ENCODE data around the gene TMEM88.

DNA sequence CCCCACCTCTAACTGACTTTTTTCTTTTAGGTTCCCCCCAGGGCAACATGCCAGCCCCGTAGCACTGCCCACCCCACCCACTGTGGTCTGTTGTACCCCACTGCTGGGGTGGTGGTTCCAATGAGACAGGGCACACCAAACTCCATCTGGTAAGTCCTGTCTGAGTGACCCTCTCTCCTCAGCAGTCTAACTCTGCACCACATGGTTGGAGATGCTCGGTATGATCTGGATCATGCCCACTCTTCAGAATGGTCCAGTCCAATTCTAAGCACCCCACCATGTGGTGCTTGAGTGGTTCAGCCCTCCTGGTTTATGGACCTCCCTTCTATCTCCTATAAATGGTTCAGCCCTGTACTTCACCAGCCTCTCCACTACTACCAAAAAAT is 15.0 kb upstream of the TMEM88 start:
- TF ChIP-seq, protein P1, sequence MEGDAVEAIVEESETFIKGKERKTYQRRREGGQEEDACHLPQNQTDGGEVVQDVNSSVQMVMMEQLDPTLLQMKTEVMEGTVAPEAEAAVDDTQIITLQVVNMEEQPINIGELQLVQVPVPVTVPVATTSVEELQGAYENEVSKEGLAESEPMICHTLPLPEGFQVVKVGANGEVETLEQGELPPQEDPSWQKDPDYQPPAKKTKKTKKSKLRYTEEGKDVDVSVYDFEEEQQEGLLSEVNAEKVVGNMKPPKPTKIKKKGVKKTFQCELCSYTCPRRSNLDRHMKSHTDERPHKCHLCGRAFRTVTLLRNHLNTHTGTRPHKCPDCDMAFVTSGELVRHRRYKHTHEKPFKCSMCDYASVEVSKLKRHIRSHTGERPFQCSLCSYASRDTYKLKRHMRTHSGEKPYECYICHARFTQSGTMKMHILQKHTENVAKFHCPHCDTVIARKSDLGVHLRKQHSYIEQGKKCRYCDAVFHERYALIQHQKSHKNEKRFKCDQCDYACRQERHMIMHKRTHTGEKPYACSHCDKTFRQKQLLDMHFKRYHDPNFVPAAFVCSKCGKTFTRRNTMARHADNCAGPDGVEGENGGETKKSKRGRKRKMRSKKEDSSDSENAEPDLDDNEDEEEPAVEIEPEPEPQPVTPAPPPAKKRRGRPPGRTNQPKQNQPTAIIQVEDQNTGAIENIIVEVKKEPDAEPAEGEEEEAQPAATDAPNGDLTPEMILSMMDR (IDR thresholded peaks at IDR 0.05; ENCODE audit: poor library complexity, severe bottlenecking), result peak; percentile 11
- TF ChIP-seq POLR2AphosphoS5 (IDR thresholded peaks at IDR 0.05) (no peak), EP300 (conservative IDR thresholded peaks at IDR 0.05; ENCODE audit: poor library complexity, severe bottlenecking) (no peak)

Data from neural cell (in vitro differentiated cells).